ELR (cell line): ENCODE results near the gene ZFAND2B.
"Not testable (repeated sequence)": the region's sequence is repeated elsewhere in the genome, so short reads cannot be mapped to it uniquely, and the experiment has no call there.

Source experiments
- DNase-seq: peaks from one replicate; pipeline ENCODE4 v3.0.0-alpha.2; 2015; ENCODE audit warnings: low read depth

Gene ZFAND2B

DNA sequence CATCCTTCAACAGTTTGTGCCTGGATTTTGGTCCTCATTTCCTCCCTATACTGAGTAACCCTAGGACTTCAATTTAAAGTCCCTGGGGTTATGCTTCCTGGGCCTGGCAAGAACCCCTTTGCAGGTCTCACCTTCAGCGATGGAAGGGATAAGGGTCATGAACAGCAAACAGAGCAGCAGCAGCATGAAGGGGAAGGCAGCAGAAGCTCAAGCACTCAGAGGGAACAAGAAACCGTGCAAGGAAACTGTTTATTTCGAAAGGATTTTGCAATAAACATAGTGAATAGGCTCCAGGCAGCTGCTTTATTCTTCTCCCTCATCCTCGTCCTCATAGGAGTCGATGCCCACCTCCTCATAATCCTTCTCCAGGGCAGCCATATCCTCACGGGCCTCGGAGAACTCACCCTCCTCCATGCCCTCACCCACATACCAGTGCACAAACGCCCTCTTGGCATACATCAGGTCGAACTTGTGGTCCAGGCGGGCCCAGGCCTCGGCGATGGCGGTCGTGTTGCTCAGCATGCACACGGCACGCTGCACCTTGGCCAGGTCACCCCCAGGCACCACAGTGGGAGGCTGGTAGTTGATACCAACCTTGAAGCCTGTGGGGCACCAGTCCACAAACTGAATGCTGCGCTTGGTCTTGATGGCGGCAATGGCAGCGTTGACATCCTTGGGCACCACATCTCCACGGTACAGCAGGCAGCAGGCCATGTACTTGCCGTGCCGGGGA is 43.6 kb downstream of the ZFAND2B start:
- DNase-seq = no peak

DNA sequence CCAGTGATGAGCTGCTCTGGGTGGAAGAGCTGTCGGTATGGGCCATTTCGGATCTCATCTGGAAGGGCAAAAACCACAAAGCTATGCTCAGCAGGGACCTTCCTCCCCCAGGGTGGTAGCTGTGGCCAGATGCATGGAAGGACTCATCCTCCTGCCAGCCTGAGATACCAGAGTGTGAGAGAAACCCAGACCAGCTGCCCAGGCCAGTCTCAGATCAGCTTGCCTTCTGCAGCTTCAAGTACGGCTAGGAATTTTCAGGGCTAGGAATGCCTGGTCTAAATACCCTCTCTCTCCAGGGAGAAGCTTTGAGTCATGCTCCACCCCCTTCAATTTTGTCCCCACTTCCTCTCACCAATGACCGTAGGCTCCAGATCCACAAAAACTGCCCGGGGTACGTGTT is 45.1 kb downstream of the ZFAND2B start:
- no peak for DNase-seq

- no peak for DNase-seq
These were observed 45.5 kb downstream of the ZFAND2B start for GRCh38 chr2:219252084-219252483.

GRCh38 chr2:219252570-219252899 is 46.0 kb downstream of the ZFAND2B start:
- DNase-seq = no peak

DNA sequence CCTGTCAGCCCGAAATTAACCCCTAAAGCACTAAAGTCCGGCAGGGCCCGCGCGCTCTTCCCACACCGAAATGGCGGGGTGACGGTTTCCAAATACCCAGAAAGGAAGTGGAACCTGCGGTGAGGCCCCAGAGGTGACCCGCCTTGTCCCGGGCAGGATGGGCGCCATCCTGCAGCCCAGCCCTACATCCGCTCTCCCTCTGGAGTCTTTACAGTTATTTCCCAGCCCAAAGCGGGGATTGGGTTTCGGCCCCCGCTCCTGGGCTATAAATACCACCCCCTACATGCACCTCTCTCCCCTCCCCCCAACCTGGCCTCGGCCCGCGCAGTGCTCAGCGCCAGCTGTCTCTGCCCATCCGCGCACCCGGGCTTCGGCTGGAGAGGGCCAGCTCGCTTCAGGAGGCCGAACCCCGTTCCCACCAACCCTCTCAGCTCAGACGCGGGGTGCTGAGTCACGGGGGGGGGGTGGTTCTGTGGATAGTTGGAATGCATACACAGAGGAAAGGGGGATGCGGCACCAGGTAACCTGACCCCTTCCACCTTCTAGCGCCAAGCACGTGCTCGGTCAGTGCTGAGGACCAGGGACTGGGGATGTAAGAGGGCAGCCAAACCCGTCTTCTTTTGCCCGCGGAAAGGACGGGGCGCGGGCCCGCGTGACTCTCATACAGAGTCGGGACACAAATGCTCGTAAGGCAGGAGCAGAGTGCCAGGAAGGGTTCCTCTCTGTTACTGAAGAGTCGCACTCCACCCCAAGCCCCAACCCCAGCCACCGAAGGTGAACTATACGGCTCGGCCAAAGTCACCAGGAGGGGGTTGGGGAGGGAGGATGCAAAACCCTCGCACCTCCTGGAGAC is 46.5 kb downstream of the ZFAND2B start, which contains the start of gene TUBA4B:
TSS of gene TUBA4B (plus strand) at position 344 of the 853 bp plus-strand sequence. CDS start at position 509, 165 bp downstream.
- DNase-seq = peak; percentile 56

DNA sequence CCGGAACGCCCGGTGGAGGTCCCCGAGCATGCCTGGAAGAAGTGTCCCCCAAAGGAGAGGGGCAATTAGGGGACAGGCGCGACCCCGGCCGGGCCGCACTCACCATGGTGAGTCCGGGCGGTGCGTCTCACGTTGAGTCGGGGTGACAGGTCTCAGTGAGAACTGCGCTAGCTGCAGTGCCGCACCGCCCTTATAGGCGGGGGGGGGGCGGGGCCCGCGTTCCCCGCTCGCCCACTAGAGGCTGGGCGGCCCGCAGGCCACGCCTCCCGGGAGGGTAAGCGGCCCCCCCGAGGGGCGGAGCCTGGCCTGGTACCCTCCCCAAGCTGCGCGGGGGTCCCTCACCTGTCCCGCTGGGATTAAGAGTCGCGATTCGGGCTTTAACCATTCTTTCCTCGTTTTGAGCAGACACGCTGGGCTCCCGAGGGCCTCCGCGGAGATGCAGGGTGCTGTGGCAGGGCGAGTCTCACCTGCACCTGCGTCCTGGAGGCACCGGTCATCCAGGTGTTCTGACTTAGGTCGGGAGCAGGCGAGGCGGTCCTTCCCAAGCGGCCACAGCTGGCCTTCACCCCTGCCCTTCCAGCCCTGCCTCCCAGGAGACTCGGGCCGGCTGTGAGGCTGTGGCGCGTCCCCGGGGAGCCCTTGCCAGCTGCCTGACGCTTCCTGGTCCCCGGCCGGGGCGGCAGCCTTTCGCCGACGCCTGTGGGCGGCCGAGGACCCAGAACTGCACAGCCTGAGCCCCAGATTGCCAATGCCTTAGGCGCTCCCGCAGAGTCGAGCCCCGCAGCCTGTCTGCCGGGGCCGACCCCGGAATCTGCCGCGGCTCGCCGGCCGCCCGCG is 47.4 kb downstream of the ZFAND2B start, which contains the start of gene TUBA4A:
TSS of gene TUBA4A (minus strand) at position 166 of the 837 bp plus-strand sequence. CDS start at position 106, 60 bp downstream.
- peak; percentile 68 for DNase-seq

DNA sequence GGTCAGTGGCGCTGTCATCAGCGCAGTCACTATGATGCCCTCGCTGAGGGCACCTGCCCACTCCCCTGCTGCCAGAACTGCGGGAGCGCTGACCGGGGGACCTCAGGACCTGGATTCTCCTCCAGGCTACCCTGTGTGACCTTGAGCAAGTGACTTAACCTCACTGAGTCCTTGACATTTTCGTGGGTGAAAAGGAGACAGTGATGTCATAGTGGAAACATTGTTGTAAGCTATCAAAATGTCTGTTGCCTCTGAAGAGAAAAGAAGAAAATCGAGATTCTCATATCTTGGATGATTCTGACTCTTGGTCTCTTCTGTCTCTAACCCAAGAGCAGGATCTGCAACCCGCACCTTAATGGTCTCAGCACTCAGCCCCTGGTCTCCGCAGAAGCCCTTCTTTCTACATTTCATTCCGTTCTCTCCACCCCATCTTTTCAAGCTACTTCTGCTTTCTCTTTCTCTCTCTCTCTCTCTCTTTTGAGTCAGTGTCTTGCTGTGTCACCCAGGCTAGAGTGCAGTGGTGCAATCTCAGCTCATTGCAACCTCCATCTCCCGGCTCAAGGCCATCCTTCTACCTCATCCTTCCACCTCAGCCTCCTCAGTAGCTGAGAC is 48.1 kb downstream of the ZFAND2B start:
- peak; percentile 16 for DNase-seq

GRCh38 chr2:219258942-219259341 is 52.4 kb downstream of the ZFAND2B start:
- DNase-seq = not testable (repeated sequence)
